Body of pancreas (tissue), 4 donors: ENCODE measurements around the gene ADK. TPM values are rescaled to one million over a fixed set of nuclear protein-coding genes. Genes with fewer than 3 reads are reported as not detected.

Experiments
- ATAC-seq: fragments of 150-250 bp; one replicate; pipeline ENCODE4 v1.9.1; 2016
- DNase-seq, 4 donors: peaks; one replicate each; pipeline ENCODE4 v3.0.0-alpha.2; 2019
- H3K27ac ChIP-seq, 4 donors: fragments of 200-600 bp; sonication (generic); 1 replicate in 3 of 4; 2 replicates in 1 of 4; pipeline versions ENCODE4 v1.5.1 to v1.6.1; 2016 to 2019; ENCODE audit warnings: mild to moderate bottlenecking in 1 of 4, mixed read lengths in 1 of 4, moderate library complexity in 1 of 4
- H3K27me3 ChIP-seq, 2 donors: fragments of 200-600 bp; sonication (generic); one replicate each; pipeline ENCODE4 v1.6.0; 2016; ENCODE audit warnings: mild to moderate bottlenecking in 1 of 2
- H3K36me3 ChIP-seq, 2 donors: fragments of 200-600 bp; sonication (generic); replicated peaks in 1 of 2; 2 replicates each; pipeline ENCODE4 v1.5.1; 2016; ENCODE audit warnings: low read depth in 2 of 2; ENCODE audit not compliant: insufficient read depth in 1 of 2
- H3K4me1 ChIP-seq: fragments of 200-600 bp; sonication (generic); one replicate; pipeline ENCODE4 v1.6.0; 2016
- H3K4me3 ChIP-seq, 2 donors: fragments of 200-600 bp; sonication (generic); 1 replicate in 1 of 2; 2 replicates in 1 of 2; pipeline ENCODE4 v1.5.1; 2016 to 2019
- H3K9me3 ChIP-seq, 3 donors: fragments of 200-600 bp; sonication (generic); 1 replicate in 2 of 3; 2 replicates in 1 of 3; pipeline ENCODE4 v1.5.1; 2016
- CTCF ChIP-seq, 7 experiments: fragments of 450-650 bp in 4 of 7; fragments of 200-600 bp in 3 of 7; sonication (generic) in 3 of 7; IDR thresholded peaks; one replicate each; pipeline ENCODE4 v1.5.1; 2016 to 2019; ENCODE audit warnings: antibody characterized with exemption in 7 of 7
- POLR2A ChIP-seq, 3 donors: fragments of 450-650 bp; IDR thresholded peaks; one replicate each; pipeline ENCODE4 v1.6.1; 2016; ENCODE audit warnings: antibody characterized with exemption in 3 of 3, mild to moderate bottlenecking in 2 of 3
- WGBS, 2 donors: methylation state at CpG; one replicate each; pipeline ENCODE4 v1.1.5; 2017; 5-methylcytosine and 5-hydroxymethylcytosine counted together
- intact Hi-C: fragments of 100-400 bp; cut with DNase I; formaldehyde crosslinking; loops from one replicate; pipeline ENCODE4 v1.15.1; 2023
- total RNA-seq, 2 donors: library from RNA; depleted of rRNA; stranded (reverse); fragments of >200 nt; gene quantifications; one replicate each; pipeline ENCODE4 v1.1.0, GENCODE V29; 2016

Gene ADK
- total RNA-seq, 2 donors from 2014 or later, result 12.9 to 18.7 TPM

- Histone ChIP-seq H3K4me1 (no peaks in the 10 kb centered on the region), H3K4me3 (no peak overlapping the region), H3K9me3 (no peaks in the 10 kb centered on the region), H3K27ac (no peak overlapping the region), H3K27me3 (no peaks in the 10 kb centered on the region), H3K36me3 (no peaks in the 10 kb centered on the region)
- ATAC-seq, result no peak
- intact Hi-C loops, result no loop called here
- DNase-seq, result no peak
- no peak for TF ChIP-seq POLR2A (IDR thresholded peaks at IDR 0.05)
- TF ChIP-seq CTCF (IDR thresholded peaks at IDR 0.05), result no peak
Observed at GRCh38 chr10:74511051-74511450, 360.0 kb downstream of the ADK start.

- TF ChIP-seq CTCF (IDR thresholded peaks at IDR 0.05) (no peak), POLR2A (IDR thresholded peaks at IDR 0.05) (no peak)
- H3K4me3 ChIP-seq, result no peak overlapping the region
- H3K27me3 ChIP-seq, result no peaks in the 10 kb centered on the region
- intact Hi-C loops, result no loop called here
- 100% methylated on average over 1 of the region's 1 CpG for WGBS, 2 donors
- no peak for ATAC-seq
- no peaks in the 10 kb centered on the region for H3K36me3 ChIP-seq
- no peaks in the 10 kb centered on the region for H3K4me1 ChIP-seq
- no peak overlapping the region for H3K27ac ChIP-seq
- no peaks in the 10 kb centered on the region for H3K9me3 ChIP-seq
- no peak for DNase-seq
Observed at GRCh38 chr10:74514322-74514721, 363.3 kb downstream of the ADK start.

- no peak overlapping the region for H3K4me3 ChIP-seq
- 91 to 93% methylated on average over 1 of the region's 1 CpG for WGBS, 2 donors
- intact Hi-C loops, result no loop called here
- H3K27ac ChIP-seq, result no peak overlapping the region
- DNase-seq (no peak), ATAC-seq (no peak)
- H3K9me3 ChIP-seq, result no peaks in the 10 kb centered on the region
- TF ChIP-seq CTCF (IDR thresholded peaks at IDR 0.05), result no peak
- TF ChIP-seq POLR2A (IDR thresholded peaks at IDR 0.05), result no peak
- H3K27me3 ChIP-seq, result no peaks in the 10 kb centered on the region
- H3K4me1 ChIP-seq, result no peaks in the 10 kb centered on the region
- H3K36me3 ChIP-seq, result no peaks in the 10 kb centered on the region
Observed at GRCh38 chr10:74518061-74518460, 367.0 kb downstream of the ADK start.

- H3K27ac ChIP-seq, result no peak overlapping the region
- no peaks in the 10 kb centered on the region for H3K4me1 ChIP-seq
- intact Hi-C loops, result no loop called here
- no peaks in the 10 kb centered on the region for H3K27me3 ChIP-seq
- no peak overlapping the region for H3K4me3 ChIP-seq
- no peaks in the 10 kb centered on the region for H3K9me3 ChIP-seq
- DNase-seq (no peak), ATAC-seq (no peak)
- WGBS, 2 donors, result 92 to 94% methylated on average over 1 of the region's 1 CpG
- no peak for TF ChIP-seq POLR2A (IDR thresholded peaks at IDR 0.05)
- TF ChIP-seq CTCF (IDR thresholded peaks at IDR 0.05), result no peak
- H3K36me3 ChIP-seq, result no peaks in the 10 kb centered on the region
Observed at GRCh38 chr10:74521526-74521925, 370.5 kb downstream of the ADK start.

- WGBS, 2 donors, result 80 to 96% methylated on average over 2 of the region's 2 CpGs
- Histone ChIP-seq H3K27me3 (no peaks in the 10 kb centered on the region), H3K27ac (no peak overlapping the region), H3K9me3 (no peaks in the 10 kb centered on the region), H3K36me3 (no peaks in the 10 kb centered on the region), H3K4me1 (no peaks in the 10 kb centered on the region), H3K4me3 (no peak overlapping the region)
- no peak for TF ChIP-seq POLR2A (IDR thresholded peaks at IDR 0.05)
- TF ChIP-seq CTCF (IDR thresholded peaks at IDR 0.05), result no peak
- no peak for ATAC-seq
- intact Hi-C loops, result no loop called here
- DNase-seq, result no peak
Observed at GRCh38 chr10:74523199-74523598, 372.2 kb downstream of the ADK start.
